HepG2 (cell line): Measurements from ENCODE around the gene HS6ST1. TPM values are rescaled to one million over a fixed set of nuclear protein-coding genes. Genes with fewer than 3 reads are reported as not detected.
A peak's percentile ranks its signal among the peaks of the same experiment; 100 is the strongest.

Experiments used
- FOXO1 ChIP-seq: sonication (generic); formaldehyde crosslinking; IDR thresholded peaks from 2 replicates; pipeline ENCODE4 v1.4.0; 2020; ENCODE audit warnings: missing genetic modification reagents
- GABPB1 ChIP-seq: IDR thresholded peaks from 2 replicates; pipeline ENCODE4 v1.6.1; 2016; ENCODE audit warnings: mild to moderate bottlenecking, missing genetic modification reagents, moderate library complexity, missing compliant biosample characterization
- IKZF1 ChIP-seq: fragments of 450-650 bp; IDR thresholded peaks from 2 replicates; pipeline ENCODE4 v1.7.1; 2016
- KLF16 ChIP-seq, 2 experiments: sonication (generic) in 1 of 2; formaldehyde crosslinking in 1 of 2; IDR thresholded peaks; 2 replicates each; pipeline versions ENCODE4 v1.6.1 to v1.8.0; 2016 to 2023; ENCODE audit warnings: missing genetic modification reagents in 2 of 2, missing compliant biosample characterization in 1 of 2
- MAFF ChIP-seq: IDR thresholded peaks from 2 replicates; pipeline ENCODE4 v1.6.1; 2011; ENCODE audit warnings: low read depth, low read length, improper control_type of control experiment
- ZNF317 ChIP-seq: sonication (generic); formaldehyde crosslinking; IDR thresholded peaks from 2 replicates; pipeline ENCODE4 v1.5.0; 2020; ENCODE audit warnings: mild to moderate bottlenecking, missing genetic modification reagents
- ZNF484 ChIP-seq: sonication (generic); formaldehyde crosslinking; IDR thresholded peaks from 2 replicates; pipeline ENCODE4 v1.5.1; 2020; ENCODE audit warnings: mild to moderate bottlenecking, low read depth, missing genetic modification reagents, borderline replicate concordance
- ZNF564 ChIP-seq: sonication (generic); formaldehyde crosslinking; IDR thresholded peaks from 2 replicates; pipeline ENCODE4 v1.8.1; 2023; ENCODE audit warnings: mild to moderate bottlenecking, missing genetic modification reagents
- ZNF589 ChIP-seq: sonication (generic); formaldehyde crosslinking; conservative IDR thresholded peaks from 2 replicates; pipeline ENCODE4 v1.8.0; 2022; ENCODE audit warnings: mild to moderate bottlenecking, moderate library complexity, missing genetic modification reagents
- ZSCAN25 ChIP-seq: sonication (generic); formaldehyde crosslinking; IDR thresholded peaks from 2 replicates; pipeline ENCODE4 v1.8.0; 2022; ENCODE audit warnings: mild to moderate bottlenecking, missing genetic modification reagents
- polyA plus RNA-seq, 8 experiments: library from polyadenylated mRNA; depleted of rRNA in 3 of 8; stranded (reverse) in 7 of 8; unstranded in 1 of 8; fragments of >200 nt; fragmentation: Illumina TruSeq in 4 of 8; extraction: Trizol in 4 of 8; gene quantifications; 2 replicates each; pipeline versions ENCODE4 v1.2.1 to v1.2.3, GENCODE V29; 2011 to 2016; ENCODE audit warnings: low read depth in 4 of 8, missing spikeins in 1 of 8, mixed read lengths in 1 of 8; ENCODE audit not compliant: insufficient read depth in 1 of 8
- total RNA-seq, 5 experiments: library from RNA; depleted of rRNA; stranded (reverse); fragments of >200 nt; fragmentation: Illumina TruSeq; extraction: Trizol; gene quantifications; 2 replicates each; pipeline ENCODE4 v1.2.3, GENCODE V29; 2016; ENCODE audit warnings: low read depth in 1 of 5
- TF ChIP-seq, protein P1 (sequence below): sonication (generic); formaldehyde crosslinking; IDR thresholded peaks from 2 replicates; pipeline ENCODE4 v1.4.0; 2020; ENCODE audit warnings: missing genetic modification reagents, borderline replicate concordance
- TF ChIP-seq, protein P2 (sequence below): sonication (generic); formaldehyde crosslinking; IDR thresholded peaks from 2 replicates; pipeline ENCODE4 v1.4.0; 2020; ENCODE audit warnings: missing genetic modification reagents
- TF ChIP-seq, protein P3 (sequence below): sonication (generic); formaldehyde crosslinking; IDR thresholded peaks from 2 replicates; pipeline ENCODE4 v1.4.0; 2020; ENCODE audit warnings: low read depth, mild to moderate bottlenecking, missing genetic modification reagents
- TF ChIP-seq, protein P4 (sequence below): sonication (generic); formaldehyde crosslinking; IDR thresholded peaks from 2 replicates; pipeline ENCODE4 v1.9.0; 2021; ENCODE audit warnings: missing genetic modification reagents, borderline replicate concordance
- TF ChIP-seq, protein P5 (sequence below): sonication (generic); formaldehyde crosslinking; IDR thresholded peaks from 2 replicates; pipeline ENCODE4 v1.4.0; 2020; ENCODE audit warnings: mild to moderate bottlenecking, missing genetic modification reagents
- TF ChIP-seq, protein P6 (sequence below): sonication (generic); formaldehyde crosslinking; IDR thresholded peaks from 2 replicates; pipeline ENCODE4 v1.4.0; 2020; ENCODE audit warnings: missing genetic modification reagents

HS6ST1 gene
- total and polyA plus RNA-seq, 2 of the 13 experiments (the other 11 are each of a cell fraction or from before 2014, with no cell fraction given): 34.5 to 84.6 TPM

DNA sequence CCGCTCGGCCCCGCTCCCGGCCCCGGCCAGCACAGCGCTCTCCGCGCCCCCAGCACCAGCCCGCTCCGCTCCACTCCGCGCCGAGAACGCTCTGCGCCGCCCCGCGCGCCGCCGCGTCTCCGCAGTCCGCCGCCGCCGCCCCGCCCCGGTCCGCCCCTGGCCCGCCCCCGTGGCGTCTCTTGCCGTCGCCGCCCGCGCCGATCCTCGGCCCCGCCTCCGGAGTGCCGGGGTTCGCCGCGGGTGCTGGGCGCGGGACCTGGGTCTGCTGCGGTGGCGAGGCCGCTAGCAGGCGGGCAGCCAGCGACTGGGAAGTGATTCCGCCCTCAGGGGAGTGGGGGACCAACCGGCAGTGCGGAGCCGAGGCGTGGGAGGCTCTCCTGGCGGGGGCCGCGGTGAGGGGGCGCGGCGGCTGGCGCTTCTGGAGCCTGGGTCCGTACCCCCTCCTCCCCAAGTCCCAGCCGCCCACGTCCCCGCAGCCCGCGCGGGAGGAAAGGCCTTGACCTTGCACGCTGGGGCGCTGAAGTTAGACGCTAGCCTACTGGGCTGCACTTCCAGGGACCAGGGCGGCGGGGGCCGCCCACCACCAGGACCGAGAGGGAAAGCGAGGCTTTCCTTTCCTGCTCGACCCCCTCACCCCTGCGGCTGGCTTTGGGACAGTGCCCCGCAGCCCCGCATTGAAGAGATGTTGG is at the start of gene HS6ST1 (continued):
- TF ChIP-seq, protein P1, sequence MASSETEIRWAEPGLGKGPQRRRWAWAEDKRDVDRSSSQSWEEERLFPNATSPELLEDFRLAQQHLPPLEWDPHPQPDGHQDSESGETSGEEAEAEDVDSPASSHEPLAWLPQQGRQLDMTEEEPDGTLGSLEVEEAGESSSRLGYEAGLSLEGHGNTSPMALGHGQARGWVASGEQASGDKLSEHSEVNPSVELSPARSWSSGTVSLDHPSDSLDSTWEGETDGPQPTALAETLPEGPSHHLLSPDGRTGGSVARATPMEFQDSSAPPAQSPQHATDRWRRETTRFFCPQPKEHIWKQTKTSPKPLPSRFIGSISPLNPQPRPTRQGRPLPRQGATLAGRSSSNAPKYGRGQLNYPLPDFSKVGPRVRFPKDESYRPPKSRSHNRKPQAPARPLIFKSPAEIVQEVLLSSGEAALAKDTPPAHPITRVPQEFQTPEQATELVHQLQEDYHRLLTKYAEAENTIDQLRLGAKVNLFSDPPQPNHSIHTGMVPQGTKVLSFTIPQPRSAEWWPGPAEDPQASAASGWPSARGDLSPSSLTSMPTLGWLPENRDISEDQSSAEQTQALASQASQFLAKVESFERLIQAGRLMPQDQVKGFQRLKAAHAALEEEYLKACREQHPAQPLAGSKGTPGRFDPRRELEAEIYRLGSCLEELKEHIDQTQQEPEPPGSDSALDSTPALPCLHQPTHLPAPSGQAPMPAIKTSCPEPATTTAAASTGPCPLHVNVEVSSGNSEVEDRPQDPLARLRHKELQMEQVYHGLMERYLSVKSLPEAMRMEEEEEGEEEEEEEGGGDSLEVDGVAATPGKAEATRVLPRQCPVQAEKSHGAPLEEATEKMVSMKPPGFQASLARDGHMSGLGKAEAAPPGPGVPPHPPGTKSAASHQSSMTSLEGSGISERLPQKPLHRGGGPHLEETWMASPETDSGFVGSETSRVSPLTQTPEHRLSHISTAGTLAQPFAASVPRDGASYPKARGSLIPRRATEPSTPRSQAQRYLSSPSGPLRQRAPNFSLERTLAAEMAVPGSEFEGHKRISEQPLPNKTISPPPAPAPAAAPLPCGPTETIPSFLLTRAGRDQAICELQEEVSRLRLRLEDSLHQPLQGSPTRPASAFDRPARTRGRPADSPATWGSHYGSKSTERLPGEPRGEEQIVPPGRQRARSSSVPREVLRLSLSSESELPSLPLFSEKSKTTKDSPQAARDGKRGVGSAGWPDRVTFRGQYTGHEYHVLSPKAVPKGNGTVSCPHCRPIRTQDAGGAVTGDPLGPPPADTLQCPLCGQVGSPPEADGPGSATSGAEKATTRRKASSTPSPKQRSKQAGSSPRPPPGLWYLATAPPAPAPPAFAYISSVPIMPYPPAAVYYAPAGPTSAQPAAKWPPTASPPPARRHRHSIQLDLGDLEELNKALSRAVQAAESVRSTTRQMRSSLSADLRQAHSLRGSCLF (CRISPR knock-in tag): no peak
- TF ChIP-seq, protein P2, sequence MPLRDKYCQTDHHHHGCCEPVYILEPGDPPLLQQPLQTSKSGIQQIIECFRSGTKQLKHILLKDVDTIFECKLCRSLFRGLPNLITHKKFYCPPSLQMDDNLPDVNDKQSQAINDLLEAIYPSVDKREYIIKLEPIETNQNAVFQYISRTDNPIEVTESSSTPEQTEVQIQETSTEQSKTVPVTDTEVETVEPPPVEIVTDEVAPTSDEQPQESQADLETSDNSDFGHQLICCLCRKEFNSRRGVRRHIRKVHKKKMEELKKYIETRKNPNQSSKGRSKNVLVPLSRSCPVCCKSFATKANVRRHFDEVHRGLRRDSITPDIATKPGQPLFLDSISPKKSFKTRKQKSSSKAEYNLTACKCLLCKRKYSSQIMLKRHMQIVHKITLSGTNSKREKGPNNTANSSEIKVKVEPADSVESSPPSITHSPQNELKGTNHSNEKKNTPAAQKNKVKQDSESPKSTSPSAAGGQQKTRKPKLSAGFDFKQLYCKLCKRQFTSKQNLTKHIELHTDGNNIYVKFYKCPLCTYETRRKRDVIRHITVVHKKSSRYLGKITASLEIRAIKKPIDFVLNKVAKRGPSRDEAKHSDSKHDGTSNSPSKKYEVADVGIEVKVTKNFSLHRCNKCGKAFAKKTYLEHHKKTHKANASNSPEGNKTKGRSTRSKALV (CRISPR knock-in tag): no peak
- peak; percentile 76 for TF ChIP-seq GABPB1 (CRISPR knock-in tag)
- TF ChIP-seq ZSCAN25 (CRISPR knock-in tag): peak; percentile 87
- TF ChIP-seq, protein P3, sequence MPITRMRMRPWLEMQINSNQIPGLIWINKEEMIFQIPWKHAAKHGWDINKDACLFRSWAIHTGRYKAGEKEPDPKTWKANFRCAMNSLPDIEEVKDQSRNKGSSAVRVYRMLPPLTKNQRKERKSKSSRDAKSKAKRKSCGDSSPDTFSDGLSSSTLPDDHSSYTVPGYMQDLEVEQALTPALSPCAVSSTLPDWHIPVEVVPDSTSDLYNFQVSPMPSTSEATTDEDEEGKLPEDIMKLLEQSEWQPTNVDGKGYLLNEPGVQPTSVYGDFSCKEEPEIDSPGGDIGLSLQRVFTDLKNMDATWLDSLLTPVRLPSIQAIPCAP (CRISPR knock-in tag): no peak
- TF ChIP-seq ZNF589 (CRISPR knock-in tag): no peak
- TF ChIP-seq ZNF317 (CRISPR knock-in tag): no peak
- TF ChIP-seq, protein P4, sequence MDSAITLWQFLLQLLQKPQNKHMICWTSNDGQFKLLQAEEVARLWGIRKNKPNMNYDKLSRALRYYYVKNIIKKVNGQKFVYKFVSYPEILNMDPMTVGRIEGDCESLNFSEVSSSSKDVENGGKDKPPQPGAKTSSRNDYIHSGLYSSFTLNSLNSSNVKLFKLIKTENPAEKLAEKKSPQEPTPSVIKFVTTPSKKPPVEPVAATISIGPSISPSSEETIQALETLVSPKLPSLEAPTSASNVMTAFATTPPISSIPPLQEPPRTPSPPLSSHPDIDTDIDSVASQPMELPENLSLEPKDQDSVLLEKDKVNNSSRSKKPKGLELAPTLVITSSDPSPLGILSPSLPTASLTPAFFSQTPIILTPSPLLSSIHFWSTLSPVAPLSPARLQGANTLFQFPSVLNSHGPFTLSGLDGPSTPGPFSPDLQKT (CRISPR knock-in tag): no peak
- no peak for TF ChIP-seq KLF16 (CRISPR knock-in tag; IDR thresholded peaks at IDR 0.05)
- TF ChIP-seq FOXO1: peak; percentile 44; the same call in 1 of the 2 replicates
- TF ChIP-seq ZNF564 (CRISPR knock-in tag): 0 out of 2 replicates have a peak, but pooled peaks have one; percentile 35
- TF ChIP-seq, protein P5, sequence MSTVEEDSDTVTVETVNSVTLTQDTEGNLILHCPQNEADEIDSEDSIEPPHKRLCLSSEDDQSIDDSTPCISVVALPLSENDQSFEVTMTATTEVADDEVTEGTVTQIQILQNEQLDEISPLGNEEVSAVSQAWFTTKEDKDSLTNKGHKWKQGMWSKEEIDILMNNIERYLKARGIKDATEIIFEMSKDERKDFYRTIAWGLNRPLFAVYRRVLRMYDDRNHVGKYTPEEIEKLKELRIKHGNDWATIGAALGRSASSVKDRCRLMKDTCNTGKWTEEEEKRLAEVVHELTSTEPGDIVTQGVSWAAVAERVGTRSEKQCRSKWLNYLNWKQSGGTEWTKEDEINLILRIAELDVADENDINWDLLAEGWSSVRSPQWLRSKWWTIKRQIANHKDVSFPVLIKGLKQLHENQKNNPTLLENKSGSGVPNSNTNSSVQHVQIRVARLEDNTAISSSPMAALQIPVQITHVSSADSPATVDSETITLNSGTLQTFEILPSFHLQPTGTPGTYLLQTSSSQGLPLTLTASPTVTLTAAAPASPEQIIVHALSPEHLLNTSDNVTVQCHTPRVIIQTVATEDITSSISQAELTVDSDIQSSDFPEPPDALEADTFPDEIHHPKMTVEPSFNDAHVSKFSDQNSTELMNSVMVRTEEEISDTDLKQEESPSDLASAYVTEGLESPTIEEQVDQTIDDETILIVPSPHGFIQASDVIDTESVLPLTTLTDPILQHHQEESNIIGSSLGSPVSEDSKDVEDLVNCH (CRISPR knock-in tag): no peak
- TF ChIP-seq, protein P6, sequence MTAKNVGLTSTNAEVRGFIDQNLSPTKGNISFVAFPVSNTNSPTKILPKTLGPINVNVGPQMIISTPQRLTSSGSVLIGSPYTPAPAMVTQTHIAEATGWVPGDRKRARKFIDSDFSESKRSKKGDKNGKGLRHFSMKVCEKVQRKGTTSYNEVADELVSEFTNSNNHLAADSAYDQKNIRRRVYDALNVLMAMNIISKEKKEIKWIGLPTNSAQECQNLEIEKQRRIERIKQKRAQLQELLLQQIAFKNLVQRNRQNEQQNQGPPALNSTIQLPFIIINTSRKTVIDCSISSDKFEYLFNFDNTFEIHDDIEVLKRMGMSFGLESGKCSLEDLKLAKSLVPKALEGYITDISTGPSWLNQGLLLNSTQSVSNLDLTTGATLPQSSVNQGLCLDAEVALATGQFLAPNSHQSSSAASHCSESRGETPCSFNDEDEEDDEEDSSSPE: peak; percentile 71; the same call in 1 of the 2 replicates
- no peak; the same call in 1 of the 2 replicates for TF ChIP-seq ZNF484 (CRISPR knock-in tag)
- no peak for TF ChIP-seq MAFF
- TF ChIP-seq IKZF1: no peak
